Left ventricle myocardium inferior (tissue), 1 donor: ENCODE measurements around the gene AMOTL1. TPM values are rescaled to one million over a fixed set of nuclear protein-coding genes. Genes with fewer than 3 reads are reported as not detected.
A peak's percentile ranks its signal among the peaks of the same experiment; 100 is the strongest.

Experiments
- DNase-seq: peaks from one replicate; pipeline ENCODE4 v3.0.0-alpha.2; 2020
- H3K27ac ChIP-seq: fragments of 200-600 bp; replicated peaks from 2 replicates; pipeline ENCODE4 v1.8.0; 2021
- H3K27me3 ChIP-seq: fragments of 200-600 bp; 2 replicates; pipeline ENCODE4 v1.8.0; 2021; ENCODE audit warnings: low read depth
- H3K36me3 ChIP-seq: fragments of 200-600 bp; 2 replicates; pipeline ENCODE4 v1.8.0; 2021
- H3K4me1 ChIP-seq: fragments of 200-600 bp; 2 replicates; pipeline ENCODE4 v1.8.0; 2021
- H3K4me3 ChIP-seq: fragments of 200-600 bp; 2 replicates; pipeline ENCODE4 v1.8.0; 2021; ENCODE audit warnings: mild to moderate bottlenecking, moderate library complexity
- H3K9me3 ChIP-seq: fragments of 200-600 bp; replicated peaks from 2 replicates; pipeline ENCODE4 v1.8.0; 2021
- CTCF ChIP-seq: fragments of 200-600 bp; IDR thresholded peaks from 2 replicates; pipeline ENCODE4 v1.8.0; 2021; ENCODE audit warnings: antibody characterized with exemption, mild to moderate bottlenecking, borderline replicate concordance
- intact Hi-C: fragments of 100-400 bp; cut with micrococcal nuclease; formaldehyde crosslinking; loops from one replicate; pipeline ENCODE4 v1.11.0; 2022
- total RNA-seq: library from RNA; stranded (reverse); fragmentation: NEBNext Ultra II Directional; extraction: Animal tissue kit (Norgen Biotek cat#: 25700); gene quantifications from one replicate; pipeline ENCODE4 v1.2.1, GENCODE V29; 2021
- donor health status: DM: no; HTN: yes; CAD: no; lungs with severe emphysema.

Gene AMOTL1
- total RNA-seq, 1 donor from 2014 or later: 61.1 TPM

GRCh38 chr11:94762995-94763394 is 5.2 kb upstream of the AMOTL1 start:
- H3K27ac ChIP-seq: no peak overlapping the region

GRCh38 chr11:94766713-94767206 is 1.4 kb upstream of the AMOTL1 start:
- Histone ChIP-seq H3K9me3 (no peaks in the 10 kb centered on the region), H3K27me3 (no peaks in the 10 kb centered on the region), H3K4me3 (no peak overlapping the region), H3K4me1 (peaks cover 49% of the 10 kb centered on the region), H3K27ac (peak overlapping the region; percentile 93), H3K36me3 (no peaks in the 10 kb centered on the region)
- no peak for TF ChIP-seq CTCF
- intact Hi-C loops: loop anchor here (10.0 kb wide), 1 partner anchor 142 kb away; no protein-coding TSS in a partner anchor
- no peak for DNase-seq

More at GRCh38 chr11:94762995-94763394, 5.2 kb upstream of the AMOTL1 start:
- H3K27me3 ChIP-seq: no peaks in the 10 kb centered on the region
- H3K36me3 ChIP-seq: no peaks in the 10 kb centered on the region
- peaks cover 12% of the 10 kb centered on the region for H3K4me1 ChIP-seq
- DNase-seq: no peak
- intact Hi-C loops: loop anchor here (10.0 kb wide), 1 partner anchor 138 kb away; no protein-coding TSS in a partner anchor
- H3K9me3 ChIP-seq: no peaks in the 10 kb centered on the region
- no peak for TF ChIP-seq CTCF
- no peak overlapping the region for H3K4me3 ChIP-seq

- Histone ChIP-seq H3K9me3 (no peaks in the 10 kb centered on the region), H3K27me3 (no peaks in the 10 kb centered on the region), H3K4me3 (peak overlapping the region; percentile 84), H3K36me3 (no peaks in the 10 kb centered on the region), H3K4me1 (peaks cover 51% of the 10 kb centered on the region), H3K27ac (peak overlapping the region; percentile 93)
- no peak for TF ChIP-seq CTCF
- no peak for DNase-seq
- intact Hi-C loops: loop anchor here (10.0 kb wide), 1 partner anchor 142 kb away; no protein-coding TSS in a partner anchor
Measured at GRCh38 chr11:94767291-94767690, 865 bp upstream of the AMOTL1 start.

GRCh38 chr11:94768602-94769541 is 716 bp downstream of the AMOTL1 start:
- H3K4me1 ChIP-seq: peaks cover 57% of the 10 kb centered on the region
- H3K9me3 ChIP-seq: no peaks in the 10 kb centered on the region
- intact Hi-C loops: loop anchor here (10.0 kb wide), 1 partner anchor 144 kb away; no protein-coding TSS in a partner anchor
- no peaks in the 10 kb centered on the region for H3K27me3 ChIP-seq
- peak; percentile 55 for DNase-seq
- H3K36me3 ChIP-seq: no peaks in the 10 kb centered on the region
- H3K27ac ChIP-seq: peak overlapping the region; percentile 93
- peak overlapping the region; percentile 84 for H3K4me3 ChIP-seq
- TF ChIP-seq CTCF: no peak

GRCh38 chr11:94769880-94770279 is 1.7 kb downstream of the AMOTL1 start:
- H3K27me3 ChIP-seq: no peaks in the 10 kb centered on the region
- peak overlapping the region; percentile 84 for H3K4me3 ChIP-seq
- H3K36me3 ChIP-seq: no peaks in the 10 kb centered on the region
- peak overlapping the region; percentile 93 for H3K27ac ChIP-seq
- DNase-seq: no peak
- H3K9me3 ChIP-seq: no peaks in the 10 kb centered on the region
- no peak for TF ChIP-seq CTCF
- peaks cover 67% of the 10 kb centered on the region for H3K4me1 ChIP-seq
- intact Hi-C loops: loop anchor here (10.0 kb wide), 1 partner anchor 145 kb away; no protein-coding TSS in a partner anchor
